Ovary (tissue), 3 donors: ENCODE data around the gene LYRM4.

Source experiments
- EP300 ChIP-seq: sonication (generic); formaldehyde crosslinking; IDR thresholded peaks from one replicate; pipeline ENCODE4 v1.6.1; 2017; ENCODE audit warnings: antibody characterized with exemption
- POLR2A ChIP-seq: fragments of 450-650 bp; IDR thresholded peaks from one replicate; pipeline ENCODE4 v1.6.1; 2017; ENCODE audit warnings: antibody characterized with exemption, mild to moderate bottlenecking, moderate library complexity
- TF ChIP-seq, protein P1 (sequence below), 3 donors: fragments of 450-650 bp in 2 of 3; fragments of 200-600 bp in 1 of 3; IDR thresholded peaks; one replicate each; pipeline versions ENCODE4 v1.5.1 to v1.8.0; 2016 to 2022; ENCODE audit warnings: antibody characterized with exemption in 3 of 3, mild to moderate bottlenecking in 1 of 3
- donor health status: DM: no; HTN: no; CAD: no.

DNA sequence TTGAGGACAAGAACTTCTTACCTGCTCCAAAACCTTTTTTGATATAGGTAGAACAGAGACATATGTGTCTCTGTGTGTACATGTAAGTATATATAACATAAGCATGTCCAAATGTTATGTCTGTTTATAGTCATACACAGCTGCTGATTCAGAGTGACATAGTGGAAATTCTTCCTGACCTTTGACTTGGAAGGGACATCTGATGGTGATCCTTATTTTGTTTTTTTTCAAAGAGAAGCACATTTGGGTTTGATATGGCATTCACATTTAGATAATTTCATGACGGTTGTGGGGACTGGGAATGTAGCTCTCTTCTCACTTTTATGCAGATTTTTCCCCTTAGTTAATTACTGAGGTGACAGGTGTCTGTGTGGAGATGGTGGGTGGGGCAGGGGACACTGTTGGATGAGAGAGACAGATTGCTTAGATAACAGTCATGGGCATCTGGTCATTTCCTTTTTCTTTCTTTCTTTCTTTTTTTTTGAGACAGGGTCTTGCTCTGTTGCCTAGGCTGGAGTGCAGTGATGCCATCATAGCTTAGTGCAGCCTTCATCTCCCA, 39.5 kb upstream of the LYRM4 start:
- TF ChIP-seq, protein P1, sequence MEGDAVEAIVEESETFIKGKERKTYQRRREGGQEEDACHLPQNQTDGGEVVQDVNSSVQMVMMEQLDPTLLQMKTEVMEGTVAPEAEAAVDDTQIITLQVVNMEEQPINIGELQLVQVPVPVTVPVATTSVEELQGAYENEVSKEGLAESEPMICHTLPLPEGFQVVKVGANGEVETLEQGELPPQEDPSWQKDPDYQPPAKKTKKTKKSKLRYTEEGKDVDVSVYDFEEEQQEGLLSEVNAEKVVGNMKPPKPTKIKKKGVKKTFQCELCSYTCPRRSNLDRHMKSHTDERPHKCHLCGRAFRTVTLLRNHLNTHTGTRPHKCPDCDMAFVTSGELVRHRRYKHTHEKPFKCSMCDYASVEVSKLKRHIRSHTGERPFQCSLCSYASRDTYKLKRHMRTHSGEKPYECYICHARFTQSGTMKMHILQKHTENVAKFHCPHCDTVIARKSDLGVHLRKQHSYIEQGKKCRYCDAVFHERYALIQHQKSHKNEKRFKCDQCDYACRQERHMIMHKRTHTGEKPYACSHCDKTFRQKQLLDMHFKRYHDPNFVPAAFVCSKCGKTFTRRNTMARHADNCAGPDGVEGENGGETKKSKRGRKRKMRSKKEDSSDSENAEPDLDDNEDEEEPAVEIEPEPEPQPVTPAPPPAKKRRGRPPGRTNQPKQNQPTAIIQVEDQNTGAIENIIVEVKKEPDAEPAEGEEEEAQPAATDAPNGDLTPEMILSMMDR (IDR thresholded peaks at IDR 0.05) = no peak
- TF ChIP-seq POLR2A (no peak), EP300 (no peak)
